ENCODE measurements around the gene SDHAF3.

Gene SDHAF3

DNA sequence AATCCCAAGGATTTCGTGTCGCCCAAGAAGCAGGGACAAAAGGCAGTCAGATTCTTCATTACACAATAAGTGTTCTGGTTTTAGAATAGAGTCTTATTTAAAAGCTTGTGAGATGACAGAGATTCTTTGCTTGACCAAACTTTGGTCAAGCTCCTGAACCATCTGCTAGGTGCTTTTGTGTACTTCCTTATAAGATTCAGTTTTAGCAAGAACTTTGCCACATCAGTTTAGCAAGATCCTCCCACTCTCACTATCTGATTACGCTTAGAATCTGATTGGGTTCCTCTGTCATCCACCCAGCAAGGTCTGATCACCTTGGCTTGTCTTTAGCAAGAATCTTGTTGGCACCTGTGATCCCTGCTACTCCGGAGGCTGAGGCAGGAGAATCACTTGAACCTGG, 38.2 kb upstream of the SDHAF3 start:
- POLR2A ChIA-PET = no interaction called here
- H3K27ac ChIP-seq (ENCODE audit: extremely low read depth, low read depth, low read length) = no peak overlapping the region
- CTCF ChIA-PET = interaction anchor here (0.6 to 1.4 kb wide), 2 partner anchors 13 to 65 kb away, joined by 3 read pairs; no protein-coding TSS in a partner anchor

DNA sequence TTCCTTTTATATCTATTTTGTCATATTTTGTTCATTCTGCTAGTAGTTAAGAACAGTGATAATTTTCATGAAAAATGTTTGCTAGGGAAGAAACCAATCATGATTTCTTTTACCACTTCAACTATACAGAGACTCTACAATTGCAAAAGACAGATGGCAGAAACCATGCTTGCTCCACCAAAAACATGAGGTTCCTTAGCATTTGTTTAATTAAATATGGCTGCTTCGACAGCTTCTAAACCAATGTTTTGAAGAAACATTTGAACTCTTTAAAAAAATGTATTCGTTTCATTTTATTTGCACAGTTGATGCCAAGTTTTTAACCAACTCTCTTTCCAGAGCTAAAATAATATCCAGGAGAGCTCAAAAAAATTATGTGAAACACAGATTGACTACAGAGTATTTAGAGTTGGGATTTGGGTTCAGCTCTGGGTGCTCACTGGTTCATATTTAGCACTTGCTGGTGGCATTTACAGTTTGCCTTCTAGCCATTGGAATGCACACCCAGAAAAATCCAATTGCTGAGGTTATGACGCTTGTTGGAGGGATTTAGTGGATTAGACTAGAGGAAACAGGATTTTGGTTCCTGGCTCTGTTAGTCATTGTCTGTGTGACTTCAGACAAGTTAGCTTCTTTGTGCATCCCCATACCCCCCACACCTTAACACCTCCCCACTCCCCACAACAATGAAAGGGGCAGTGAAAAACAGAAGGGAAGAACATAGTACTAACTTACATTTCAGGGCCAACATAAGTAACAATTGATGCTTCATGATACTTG, 35.8 kb upstream of the SDHAF3 start:
- Histone ChIP-seq H3K27ac (ENCODE audit: extremely low read depth, low read depth, low read length) (no peak overlapping the region), H3K4me1 (ENCODE audit: control insufficient read depth, insufficient read depth, low read length) (no peaks in the 10 kb centered on the region), H3K9me3 (ENCODE audit: control insufficient read depth, insufficient read depth, low read depth, low read length) (no peaks in the 10 kb centered on the region), H3K36me3 (ENCODE audit: control insufficient read depth in 2 of 2, insufficient read depth in 1 of 2, low read length in 2 of 2) (no peaks in the 10 kb centered on the region), H3K4me3 (ENCODE audit: low read depth, low read length) (no peak overlapping the region)
- POLR2A ChIA-PET = no interaction called here
- TF ChIP-seq ZFHX2 (tag by site-specific recombination; conservative IDR thresholded peaks at IDR 0.05) = no peak
- TF ChIP-seq INSM2 (tag by site-specific recombination; IDR thresholded peaks at IDR 0.05) = no peak
- TF ChIP-seq ZNF501 (tag by site-specific recombination; IDR thresholded peaks at IDR 0.05) = no peak
- TF ChIP-seq ZNF221 (tag by site-specific recombination; IDR thresholded peaks at IDR 0.05; ENCODE audit: borderline replicate concordance) = no peak
- TF ChIP-seq ZNF416 (tag by site-specific recombination; IDR thresholded peaks at IDR 0.05) = no peak
- no peak for TF ChIP-seq KLF9 (tag by site-specific recombination; IDR thresholded peaks at IDR 0.05; ENCODE audit: low read depth)
- TF ChIP-seq ZNF37A (tag by site-specific recombination; IDR thresholded peaks at IDR 0.05) = no peak
- CTCF ChIA-PET = no interaction called here

More for the DNA sequence above, 38.2 kb upstream of the SDHAF3 start:
- TF ChIP-seq ZNF280C (tag by site-specific recombination; IDR thresholded peaks at IDR 0.05) (no peak), ZNF26 (tag by site-specific recombination; IDR thresholded peaks at IDR 0.05) (no peak), ZNF747 (tag by site-specific recombination; IDR thresholded peaks at IDR 0.05) (no peak), ZBTB1 (tag by site-specific recombination; IDR thresholded peaks at IDR 0.05) (no peak)
- TF ChIP-seq, protein P1, sequence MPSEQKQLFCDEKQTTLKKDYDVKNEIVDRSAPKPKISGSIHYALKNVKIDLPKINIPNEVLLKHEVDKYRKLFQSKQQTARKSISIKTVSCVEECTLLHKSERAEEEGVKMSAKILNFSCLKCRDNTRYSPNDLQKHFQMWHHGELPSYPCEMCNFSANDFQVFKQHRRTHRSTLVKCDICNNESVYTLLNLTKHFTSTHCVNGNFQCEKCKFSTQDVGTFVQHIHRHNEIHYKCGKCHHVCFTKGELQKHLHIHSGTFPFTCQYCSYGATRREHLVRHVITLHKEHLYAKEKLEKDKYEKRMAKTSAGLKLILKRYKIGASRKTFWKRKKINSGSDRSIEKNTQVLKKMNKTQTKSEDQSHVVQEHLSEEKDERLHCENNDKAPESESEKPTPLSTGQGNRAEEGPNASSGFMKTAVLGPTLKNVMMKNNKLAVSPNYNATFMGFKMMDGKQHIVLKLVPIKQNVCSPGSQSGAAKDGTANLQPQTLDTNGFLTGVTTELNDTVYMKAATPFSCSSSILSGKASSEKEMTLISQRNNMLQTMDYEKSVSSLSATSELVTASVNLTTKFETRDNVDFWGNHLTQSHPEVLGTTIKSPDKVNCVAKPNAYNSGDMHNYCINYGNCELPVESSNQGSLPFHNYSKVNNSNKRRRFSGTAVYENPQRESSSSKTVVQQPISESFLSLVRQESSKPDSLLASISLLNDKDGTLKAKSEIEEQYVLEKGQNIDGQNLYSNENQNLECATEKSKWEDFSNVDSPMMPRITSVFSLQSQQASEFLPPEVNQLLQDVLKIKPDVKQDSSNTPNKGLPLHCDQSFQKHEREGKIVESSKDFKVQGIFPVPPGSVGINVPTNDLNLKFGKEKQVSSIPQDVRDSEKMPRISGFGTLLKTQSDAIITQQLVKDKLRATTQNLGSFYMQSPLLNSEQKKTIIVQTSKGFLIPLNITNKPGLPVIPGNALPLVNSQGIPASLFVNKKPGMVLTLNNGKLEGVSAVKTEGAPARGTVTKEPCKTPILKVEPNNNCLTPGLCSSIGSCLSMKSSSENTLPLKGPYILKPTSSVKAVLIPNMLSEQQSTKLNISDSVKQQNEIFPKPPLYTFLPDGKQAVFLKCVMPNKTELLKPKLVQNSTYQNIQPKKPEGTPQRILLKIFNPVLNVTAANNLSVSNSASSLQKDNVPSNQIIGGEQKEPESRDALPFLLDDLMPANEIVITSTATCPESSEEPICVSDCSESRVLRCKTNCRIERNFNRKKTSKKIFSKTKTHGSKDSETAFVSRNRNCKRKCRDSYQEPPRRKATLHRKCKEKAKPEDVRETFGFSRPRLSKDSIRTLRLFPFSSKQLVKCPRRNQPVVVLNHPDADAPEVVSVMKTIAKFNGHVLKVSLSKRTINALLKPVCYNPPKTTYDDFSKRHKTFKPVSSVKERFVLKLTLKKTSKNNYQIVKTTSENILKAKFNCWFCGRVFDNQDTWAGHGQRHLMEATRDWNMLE (tag by site-specific recombination; conservative IDR thresholded peaks at IDR 0.05; ENCODE audit: low read depth) = no peak
- H3K4me3 ChIP-seq (ENCODE audit: low read depth, low read length) = no peak overlapping the region
- no peaks in the 10 kb centered on the region for H3K9me3 ChIP-seq (ENCODE audit: control insufficient read depth, insufficient read depth, low read depth, low read length)
- no peaks in the 10 kb centered on the region for H3K36me3 ChIP-seq (ENCODE audit: control insufficient read depth in 2 of 2, insufficient read depth in 1 of 2, low read length in 2 of 2)
- H3K4me1 ChIP-seq (ENCODE audit: control insufficient read depth, insufficient read depth, low read length) = no peaks in the 10 kb centered on the region

Data from HEK293 (cell line).